Lower leg skin (tissue), 3 donors: ENCODE data around the gene FBXO36.

ENCODE experiments used
- CTCF ChIP-seq, 3 donors: fragments of 450-650 bp; IDR thresholded peaks; one replicate each; pipeline ENCODE4 v1.5.1; 2016; ENCODE audit warnings: antibody characterized with exemption in 3 of 3, mild to moderate bottlenecking in 3 of 3, moderate library complexity in 2 of 3
- POLR2A ChIP-seq, 2 donors: fragments of 450-650 bp; IDR thresholded peaks; one replicate each; pipeline ENCODE4 v1.6.1; 2016 to 2017; ENCODE audit warnings: antibody characterized with exemption in 2 of 2, mild to moderate bottlenecking in 1 of 2, moderate library complexity in 1 of 2

GRCh38 chr2:229997565-229997964, 75.3 kb downstream of the FBXO36 start:
- TF ChIP-seq CTCF (IDR thresholded peaks at IDR 0.05) (no peak), POLR2A (IDR thresholded peaks at IDR 0.05) (no peak)
